NCI-H526 (cell line): ENCODE data around the gene C16orf89.

Experiments
- DNase-seq, 2 experiments: peaks; one replicate each; lab custom pipeline; 2025; lab: John Stamatoyannopoulos, UW

The C16orf89 gene

DNA sequence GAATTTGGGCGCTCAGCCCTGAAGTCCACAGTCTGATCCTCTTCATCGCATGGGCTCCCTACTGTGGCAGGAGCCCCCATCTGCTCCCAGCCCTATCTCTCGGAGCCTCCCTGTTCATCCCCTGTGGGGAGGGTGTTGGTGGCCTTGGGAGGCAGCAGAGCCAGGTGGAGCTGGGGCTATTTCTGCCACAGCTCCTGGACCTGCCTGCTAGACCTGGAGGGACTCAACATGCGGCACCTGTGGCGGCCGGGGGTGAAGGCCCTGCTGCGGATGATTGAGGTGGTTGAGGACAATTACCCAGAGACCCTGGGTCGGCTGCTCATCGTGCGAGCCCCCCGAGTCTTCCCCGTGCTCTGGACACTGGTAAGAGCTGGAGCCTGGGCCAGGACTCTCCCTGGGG is 62.5 kb downstream of the C16orf89 start:
- DNase-seq = no peak

DNA sequence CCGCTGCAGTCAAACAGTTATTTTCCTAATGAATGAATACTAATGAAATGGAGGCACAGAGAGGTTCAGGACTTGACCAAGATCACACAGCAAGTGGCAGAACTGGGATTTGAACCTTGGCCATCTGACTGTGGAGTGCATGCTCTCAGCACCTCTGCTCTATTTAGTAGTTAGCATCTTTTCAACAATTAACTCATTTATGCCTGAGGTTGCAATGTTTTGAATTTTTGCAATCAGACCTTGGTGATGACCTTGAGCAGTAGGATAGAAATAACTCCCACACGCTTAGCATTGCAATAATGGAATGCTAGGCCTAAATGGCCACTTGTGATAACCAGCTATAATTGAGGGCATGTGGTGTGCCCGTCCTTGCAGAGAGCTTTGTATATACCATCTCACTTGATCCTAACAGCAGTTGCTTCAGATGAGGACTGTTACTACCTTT is 63.0 kb downstream of the C16orf89 start:
- DNase-seq = no peak

DNA sequence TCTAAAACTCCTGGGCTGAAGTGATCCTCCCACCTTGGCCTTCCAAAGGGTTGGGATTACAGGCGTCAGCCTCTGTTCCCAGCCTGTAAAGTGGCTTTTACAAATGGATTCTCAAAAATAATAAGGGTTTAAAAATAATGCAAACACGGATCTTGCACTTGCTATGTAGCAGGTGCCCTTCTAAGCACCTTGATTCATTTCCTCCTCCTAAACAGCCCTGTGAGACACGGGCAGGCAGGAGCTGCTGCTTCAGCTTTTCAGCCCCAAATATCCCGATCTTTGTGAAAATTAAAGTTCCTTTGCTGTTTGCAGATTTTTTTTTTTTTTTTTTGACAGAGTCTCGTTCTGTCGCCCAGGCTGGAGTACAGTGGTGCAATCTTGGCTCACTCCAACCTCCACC is 63.8 kb downstream of the C16orf89 start:
- DNase-seq = no peak

- no peak for DNase-seq
Measured at GRCh38 chr16:5001571-5001970, 64.2 kb downstream of the C16orf89 start.

DNA sequence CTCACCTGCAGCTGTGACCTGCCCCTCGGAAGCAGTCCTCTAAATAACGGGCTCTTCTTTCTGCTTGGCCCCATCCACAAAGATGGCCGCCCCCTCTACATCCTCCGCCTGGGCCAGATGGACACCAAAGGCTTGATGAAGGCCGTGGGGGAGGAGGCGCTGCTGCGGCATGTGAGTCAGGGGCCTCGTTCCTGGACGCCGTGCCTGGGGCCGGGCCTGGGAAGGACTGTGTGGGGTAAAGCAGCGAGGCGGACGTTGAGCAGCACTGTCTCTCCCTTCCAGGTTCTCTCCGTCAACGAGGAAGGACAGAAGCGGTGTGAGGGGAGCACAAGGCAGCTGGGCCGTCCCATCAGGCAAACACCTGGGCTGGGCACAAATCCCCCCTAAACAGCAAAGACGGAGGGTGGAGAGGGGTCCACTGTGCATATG is 65.2 kb downstream of the C16orf89 start:
- no peak for DNase-seq

- DNase-seq = no peak
Measured at GRCh38 chr16:4994719-4995434, 70.9 kb downstream of the C16orf89 start.
